Measurements from ENCODE around the gene EID3. TPM values are rescaled to one million over a fixed set of nuclear protein-coding genes. Genes with fewer than 3 reads are reported as not detected.

Gene EID3
- total RNA-seq, 1 donor from 2014 or later, result 1.4 TPM

GRCh38 chr12:104285740-104286515 is 17.6 kb upstream of the EID3 start:
- no peak for TF ChIP-seq CTCF (IDR thresholded peaks at IDR 0.05)
- intact Hi-C loops (cut with DNase I), result loop anchor here (5.0 kb wide), 1 partner anchor 149 kb away; the partner anchor contains the start of gene NFYB
- Histone ChIP-seq H3K27ac (peak overlapping the region; percentile 86), H3K27me3 (no peaks in the 10 kb centered on the region), H3K4me3 (peak overlapping the region; percentile 67 to 70), H3K36me3 (peaks cover 0 to 2% of the 10 kb centered on the region in 2 donors), H3K9me3 (no peaks in the 10 kb centered on the region), H3K4me1 (peaks cover 9 to 28% of the 10 kb centered on the region in 2 donors)
- no peak for DNase-seq (ENCODE audit: low spot score in 2 of 2)

- Histone ChIP-seq H3K4me1 (peaks cover 9 to 24% of the 10 kb centered on the region in 2 donors), H3K4me3 (peak overlapping the region; percentile 67 to 70), H3K27me3 (no peaks in the 10 kb centered on the region), H3K9me3 (no peaks in the 10 kb centered on the region), H3K36me3 (peaks cover 7 to 11% of the 10 kb centered on the region in 2 donors), H3K27ac (peak overlapping the region; percentile 86)
- intact Hi-C loops (cut with DNase I), result loop anchor here (5.0 kb wide), 1 partner anchor 149 kb away; the partner anchor contains the start of gene NFYB
- peak; percentile 86 to 97 for DNase-seq (ENCODE audit: low spot score in 2 of 2)
- TF ChIP-seq CTCF (IDR thresholded peaks at IDR 0.05), result peak in 1 of 3 experiments; percentile 6
These were observed 16.7 kb upstream of the EID3 start for GRCh38 chr12:104286516-104287482.

GRCh38 chr12:104288635-104289274 is 14.8 kb upstream of the EID3 start:
- peak; percentile 64 to 91 for DNase-seq (ENCODE audit: low spot score in 2 of 2)
- no peaks in the 10 kb centered on the region for H3K27me3 ChIP-seq
- H3K9me3 ChIP-seq, result no peaks in the 10 kb centered on the region
- H3K4me3 ChIP-seq, result peak overlapping the region; percentile 67 to 70
- H3K27ac ChIP-seq, result peak overlapping the region; percentile 86
- H3K4me1 ChIP-seq, result peaks cover 9 to 40% of the 10 kb centered on the region in 2 donors
- TF ChIP-seq CTCF (IDR thresholded peaks at IDR 0.05), result no peak
- H3K36me3 ChIP-seq, result peaks cover 18 to 30% of the 10 kb centered on the region in 2 donors
- intact Hi-C loops (cut with DNase I), result loop anchor here (1.0 to 5.0 kb wide), 3 partner anchors 15 to 151 kb away; partner anchors contain the start of genes EID3 and NFYB

- Histone ChIP-seq H3K9me3 (no peaks in the 10 kb centered on the region), H3K36me3 (peaks cover 18 to 46% of the 10 kb centered on the region in 2 donors), H3K4me3 (peak overlapping the region; percentile 67 to 70), H3K27me3 (no peaks in the 10 kb centered on the region), H3K4me1 (peaks cover 15 to 44% of the 10 kb centered on the region in 2 donors), H3K27ac (peak overlapping the region in 1 of 2 donors; percentile 86)
- intact Hi-C loops (cut with DNase I), result no loop called here
- TF ChIP-seq CTCF (IDR thresholded peaks at IDR 0.05), result no peak
- no peak for DNase-seq (ENCODE audit: low spot score in 2 of 2)
These were observed 13.2 kb upstream of the EID3 start for GRCh38 chr12:104290320-104290719.

- peak overlapping the region in 1 of 2 donors; percentile 23 for H3K4me3 ChIP-seq
- no peaks in the 10 kb centered on the region for H3K9me3 ChIP-seq
- no peaks in the 10 kb centered on the region for H3K27me3 ChIP-seq
- TF ChIP-seq CTCF (IDR thresholded peaks at IDR 0.05), result no peak
- no peak for DNase-seq (ENCODE audit: low spot score in 2 of 2)
- intact Hi-C loops (cut with DNase I), result no loop called here
- peaks cover 9 to 43% of the 10 kb centered on the region in 2 donors for H3K4me1 ChIP-seq
- peaks cover 19 to 50% of the 10 kb centered on the region in 2 donors for H3K36me3 ChIP-seq
- H3K27ac ChIP-seq, result no peak overlapping the region
These were observed 12.7 kb upstream of the EID3 start for GRCh38 chr12:104290855-104291254.
